GM18873 (cell line): Measurements from ENCODE around the gene SIKE1.
"Not testable (repeated sequence)": the region's sequence is repeated elsewhere in the genome, so short reads cannot be mapped to it uniquely, and the experiment has no call there.

Experiments
- ATAC-seq: cut with Tn5 transposase; IDR thresholded peaks from one replicate; pipeline ENCODE4 v1.9.1; 2021; ENCODE audit warnings: mild to moderate bottlenecking, moderate library complexity, moderate number of reproducible peaks; ENCODE audit not compliant: unreplicated experiment, low FRiP score

The SIKE1 gene

GRCh38 chr1:114756009-114756892, 24.2 kb downstream of the SIKE1 start:
- ATAC-seq: peak; percentile 44

- ATAC-seq: no peak
These were observed 25.2 kb downstream of the SIKE1 start for GRCh38 chr1:114755006-114755931.

GRCh38 chr1:114753702-114754101, 26.8 kb downstream of the SIKE1 start:
- ATAC-seq: not testable (repeated sequence)

GRCh38 chr1:114753143-114753542, 27.3 kb downstream of the SIKE1 start:
- no peak for ATAC-seq

- ATAC-seq: no peak
These were observed 29.7 kb downstream of the SIKE1 start for GRCh38 chr1:114750780-114751179.

GRCh38 chr1:114749835-114750234, 30.6 kb downstream of the SIKE1 start:
- ATAC-seq: no peak

GRCh38 chr1:114746450-114747121, 33.9 kb downstream of the SIKE1 start:
- no peak for ATAC-seq

GRCh38 chr1:114745291-114745690, 35.2 kb downstream of the SIKE1 start:
- ATAC-seq: no peak

- no peak for ATAC-seq
These were observed 38.3 kb downstream of the SIKE1 start for GRCh38 chr1:114741963-114742746.

- ATAC-seq: no peak
These were observed 40.2 kb downstream of the SIKE1 start for GRCh38 chr1:114740331-114740730.

- ATAC-seq: no peak
These were observed 43.1 kb downstream of the SIKE1 start for GRCh38 chr1:114737314-114737849.

GRCh38 chr1:114735479-114735878, 45.0 kb downstream of the SIKE1 start:
- no peak for ATAC-seq

- no peak for ATAC-seq
These were observed 50.7 kb downstream of the SIKE1 start for GRCh38 chr1:114729782-114730181.

GRCh38 chr1:114728553-114728952, 51.9 kb downstream of the SIKE1 start:
- ATAC-seq: no peak

- ATAC-seq: no peak
These were observed 55.3 kb downstream of the SIKE1 start for GRCh38 chr1:114725230-114725629.

GRCh38 chr1:114723915-114724314, 56.6 kb downstream of the SIKE1 start:
- no peak for ATAC-seq

GRCh38 chr1:114723457-114723856, 57.0 kb downstream of the SIKE1 start:
- ATAC-seq: no peak

GRCh38 chr1:114720492-114720891, 60.0 kb downstream of the SIKE1 start:
- ATAC-seq: no peak
